ENCODE measurements around the gene UVSSA.
A peak's percentile ranks its signal among the peaks of the same experiment; 100 is the strongest.

UVSSA gene, protein sequence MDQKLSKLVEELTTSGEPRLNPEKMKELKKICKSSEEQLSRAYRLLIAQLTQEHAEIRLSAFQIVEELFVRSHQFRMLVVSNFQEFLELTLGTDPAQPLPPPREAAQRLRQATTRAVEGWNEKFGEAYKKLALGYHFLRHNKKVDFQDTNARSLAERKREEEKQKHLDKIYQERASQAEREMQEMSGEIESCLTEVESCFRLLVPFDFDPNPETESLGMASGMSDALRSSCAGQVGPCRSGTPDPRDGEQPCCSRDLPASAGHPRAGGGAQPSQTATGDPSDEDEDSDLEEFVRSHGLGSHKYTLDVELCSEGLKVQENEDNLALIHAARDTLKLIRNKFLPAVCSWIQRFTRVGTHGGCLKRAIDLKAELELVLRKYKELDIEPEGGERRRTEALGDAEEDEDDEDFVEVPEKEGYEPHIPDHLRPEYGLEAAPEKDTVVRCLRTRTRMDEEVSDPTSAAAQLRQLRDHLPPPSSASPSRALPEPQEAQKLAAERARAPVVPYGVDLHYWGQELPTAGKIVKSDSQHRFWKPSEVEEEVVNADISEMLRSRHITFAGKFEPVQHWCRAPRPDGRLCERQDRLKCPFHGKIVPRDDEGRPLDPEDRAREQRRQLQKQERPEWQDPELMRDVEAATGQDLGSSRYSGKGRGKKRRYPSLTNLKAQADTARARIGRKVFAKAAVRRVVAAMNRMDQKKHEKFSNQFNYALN

DNA sequence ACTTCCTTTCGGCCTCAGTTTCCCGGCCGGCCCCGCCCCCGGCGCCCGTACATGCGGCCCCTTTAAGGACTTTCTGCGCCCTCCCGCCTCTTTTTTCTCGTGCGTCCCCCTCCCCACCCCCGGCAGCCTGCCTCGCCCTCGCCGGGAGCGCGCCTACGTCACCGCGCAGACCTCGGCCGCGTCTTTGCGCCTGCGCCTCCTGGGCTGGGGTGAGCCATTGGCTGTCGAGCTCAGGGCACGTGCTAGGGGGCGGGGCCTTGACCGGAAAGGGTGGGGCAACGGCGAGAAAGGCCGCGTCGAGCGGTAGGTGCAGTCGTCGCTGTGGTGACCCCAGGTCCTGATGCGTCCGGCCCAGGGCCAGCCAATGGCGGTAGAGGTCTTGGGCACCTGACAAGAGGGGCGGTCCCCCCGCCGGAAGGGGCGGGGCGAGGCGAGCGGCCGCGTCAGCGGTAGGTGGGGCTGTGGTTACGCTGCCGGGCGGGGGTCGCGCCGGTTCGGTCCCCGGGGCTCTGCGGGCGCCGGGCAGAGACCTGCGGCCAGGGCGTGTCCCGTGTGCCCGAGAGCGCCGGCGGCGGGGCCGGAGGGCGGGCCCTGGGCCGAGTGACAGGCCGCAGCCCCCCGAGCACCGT, at the start of gene UVSSA:
Gene UVSSA (plus strand): TSS at position 428 of the 629 bp plus-strand sequence. CDS start 884 bp downstream, outside the sequence.
- peak within 1 kb of the TSS; percentile 90 for H3K4me3 Mint-ChIP-seq
- no peaks in the 10 kb centered on the region for H3K36me3 Mint-ChIP-seq (ENCODE audit: low read depth)
- H3K27ac Mint-ChIP-seq: peak within 1 kb of the TSS; percentile 86
- H3K27me3 Mint-ChIP-seq: no peaks in the 10 kb centered on the region
- peak; percentile 97 for ATAC-seq
- H3K9me3 Mint-ChIP-seq: no peaks in the 10 kb centered on the region
- peak; percentile 100 for DNase-seq
- H3K4me1 Mint-ChIP-seq: peaks cover 42% of the 10 kb centered on the region

DNA sequence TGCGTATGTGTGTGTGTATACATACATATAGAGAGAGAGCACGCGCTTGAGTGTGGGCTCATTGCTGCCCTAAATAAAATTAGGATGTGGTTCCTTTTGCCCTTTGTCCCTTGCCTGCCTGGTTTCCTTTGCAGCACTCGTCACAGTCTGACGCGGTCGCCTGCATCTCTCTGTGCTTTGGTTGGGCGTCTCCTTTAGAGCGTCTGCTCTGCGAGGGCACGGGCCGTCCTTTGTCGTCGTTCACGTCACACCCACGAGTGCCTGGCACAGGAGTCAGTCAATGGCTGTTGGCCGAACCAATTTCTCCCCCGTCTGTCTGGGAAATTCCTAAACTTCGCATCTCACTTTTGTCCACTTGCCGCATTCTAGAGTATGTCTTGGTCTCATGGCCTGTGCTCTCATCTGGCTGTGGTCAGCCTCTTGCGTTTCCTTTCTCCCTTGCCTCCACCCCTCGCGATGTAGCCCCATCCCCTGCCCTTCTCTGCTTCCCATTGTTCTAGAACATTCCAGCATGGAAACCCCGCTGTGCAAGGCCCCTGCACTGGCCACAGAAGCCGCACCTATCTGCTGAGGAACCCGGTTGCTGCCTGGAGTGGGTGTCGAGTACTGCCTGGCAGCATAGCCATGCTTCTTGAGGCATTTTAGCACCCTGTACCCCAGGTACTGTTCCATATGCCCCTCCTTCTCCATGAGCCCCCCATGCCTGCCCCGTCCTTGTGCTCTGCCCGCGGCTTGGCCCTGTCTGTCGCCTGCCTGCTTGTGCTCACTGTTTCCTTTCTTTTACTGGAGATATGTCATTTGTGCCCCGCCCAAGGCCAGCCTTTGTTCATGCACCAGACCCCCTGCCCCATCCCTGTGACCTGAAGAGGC, 49.3 kb upstream of the UVSSA start:
- ATAC-seq (no peak), DNase-seq (no peak)
- Mint-ChIP-seq H3K4me1 (peaks cover 37% of the 10 kb centered on the region), H3K27me3 (no peaks in the 10 kb centered on the region), H3K9me3 (no peaks in the 10 kb centered on the region), H3K4me3 (no peak overlapping the region), H3K27ac (no peak overlapping the region), H3K36me3 (ENCODE audit: low read depth) (peaks cover 26% of the 10 kb centered on the region)

DNA sequence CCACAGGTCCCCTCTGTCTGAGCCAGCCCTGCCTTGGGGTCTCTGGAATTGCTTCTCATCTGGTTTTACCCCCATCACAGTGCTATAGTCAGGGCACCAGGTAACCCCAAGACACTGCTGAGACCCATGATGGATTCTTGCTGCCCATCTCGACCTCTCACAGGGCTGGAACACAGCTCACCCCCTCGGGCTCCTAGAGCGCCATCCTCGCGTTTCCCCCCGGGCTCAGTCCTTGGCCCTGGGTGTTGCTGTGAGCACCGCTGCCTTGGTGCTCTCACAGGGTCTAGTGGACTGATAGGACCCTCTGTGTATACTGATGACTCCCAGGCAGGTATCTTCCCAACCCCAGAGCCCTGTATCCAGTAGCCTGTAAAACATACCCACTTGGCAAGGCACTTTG, 48.5 kb upstream of the UVSSA start:
- Mint-ChIP-seq H3K9me3 (no peaks in the 10 kb centered on the region), H3K36me3 (ENCODE audit: low read depth) (peaks cover 26% of the 10 kb centered on the region), H3K4me1 (peaks cover 35% of the 10 kb centered on the region), H3K27ac (no peak overlapping the region), H3K4me3 (no peak overlapping the region), H3K27me3 (no peaks in the 10 kb centered on the region)
- DNase-seq (no peak), ATAC-seq (no peak)

DNA sequence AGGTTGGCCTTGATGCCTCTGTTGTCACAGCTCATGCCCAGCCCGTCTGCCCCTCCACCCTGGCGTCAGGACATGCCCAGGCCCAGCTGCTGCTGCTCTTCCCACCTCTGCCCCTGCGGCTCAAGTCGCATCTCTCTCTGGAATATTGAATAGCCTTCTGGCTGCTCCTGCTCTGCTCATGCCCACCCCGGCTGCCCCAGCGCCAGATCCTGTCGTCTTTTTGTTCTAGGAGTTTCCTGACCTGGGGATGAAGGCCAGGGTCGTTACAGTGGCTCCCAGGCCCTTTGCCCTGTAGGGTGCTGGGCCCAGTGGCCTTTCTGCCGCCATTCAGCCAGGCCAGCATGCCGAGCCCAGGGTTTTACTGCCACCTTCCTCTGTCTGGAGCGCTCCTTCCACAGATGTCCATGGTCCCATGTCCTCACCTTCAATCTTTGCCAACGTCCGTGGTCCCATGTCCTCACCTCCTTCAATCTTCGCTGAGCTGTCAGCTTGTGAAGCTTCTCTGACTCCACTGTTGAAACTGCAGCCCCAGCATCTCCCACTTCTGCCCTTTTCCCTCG, 47.6 kb upstream of the UVSSA start:
- DNase-seq (no peak), ATAC-seq (no peak)
- Mint-ChIP-seq H3K9me3 (no peaks in the 10 kb centered on the region), H3K27ac (no peak overlapping the region), H3K4me1 (peaks cover 29% of the 10 kb centered on the region), H3K4me3 (no peak overlapping the region), H3K36me3 (ENCODE audit: low read depth) (peaks cover 26% of the 10 kb centered on the region), H3K27me3 (no peaks in the 10 kb centered on the region)

DNA sequence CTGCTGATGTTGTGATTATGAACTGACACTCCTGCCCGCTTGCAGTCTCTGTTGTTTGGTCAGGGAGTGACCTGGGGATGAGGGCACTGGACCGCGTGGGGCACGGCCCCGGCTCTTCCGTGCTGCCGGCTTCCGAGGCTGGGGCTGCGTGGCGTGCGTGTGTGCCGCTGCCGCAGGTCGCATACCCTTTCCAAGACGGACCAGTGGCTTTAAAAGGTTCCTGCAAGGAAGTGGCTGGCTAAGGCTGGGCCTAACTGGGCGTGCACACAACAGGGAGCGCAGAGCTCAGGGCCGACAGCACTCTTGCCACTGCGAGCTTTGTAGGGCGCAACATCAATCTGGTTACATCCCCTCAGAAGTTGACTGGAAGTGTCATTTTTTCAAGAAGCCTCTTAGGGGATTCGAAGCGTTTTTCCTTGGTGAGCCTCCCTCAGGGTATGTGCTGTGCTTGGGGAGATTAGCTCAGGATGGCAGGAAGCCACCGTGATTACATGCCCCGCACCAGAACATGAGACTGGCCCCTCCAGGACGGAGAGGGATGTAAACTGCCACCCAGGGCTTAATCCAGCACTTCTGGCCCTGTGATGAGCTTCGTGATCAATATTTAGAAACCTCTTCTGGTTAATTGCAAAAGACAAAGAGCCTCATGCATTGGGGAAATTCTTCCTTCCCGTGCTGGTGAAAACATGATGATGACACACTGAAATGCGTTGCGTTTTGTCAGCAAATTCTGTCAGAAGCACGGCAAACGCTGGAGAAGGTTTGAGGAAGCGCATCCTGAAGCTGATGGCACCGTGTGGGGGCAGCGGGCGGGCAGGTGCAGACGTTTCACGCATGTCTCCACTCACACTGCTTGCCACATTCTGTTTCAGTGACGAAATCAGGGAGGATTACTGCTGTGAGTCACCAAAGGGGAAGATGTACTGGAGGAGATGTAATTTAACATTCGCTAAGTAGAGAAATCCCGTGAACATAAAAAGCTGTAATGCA, 46.2 kb upstream of the UVSSA start:
- Mint-ChIP-seq H3K9me3 (no peaks in the 10 kb centered on the region), H3K4me1 (peaks cover 30% of the 10 kb centered on the region), H3K4me3 (no peak overlapping the region), H3K36me3 (ENCODE audit: low read depth) (peaks cover 30% of the 10 kb centered on the region), H3K27ac (peak overlapping the region; percentile 62), H3K27me3 (no peaks in the 10 kb centered on the region)
- ATAC-seq: no peak
- DNase-seq: no peak

DNA sequence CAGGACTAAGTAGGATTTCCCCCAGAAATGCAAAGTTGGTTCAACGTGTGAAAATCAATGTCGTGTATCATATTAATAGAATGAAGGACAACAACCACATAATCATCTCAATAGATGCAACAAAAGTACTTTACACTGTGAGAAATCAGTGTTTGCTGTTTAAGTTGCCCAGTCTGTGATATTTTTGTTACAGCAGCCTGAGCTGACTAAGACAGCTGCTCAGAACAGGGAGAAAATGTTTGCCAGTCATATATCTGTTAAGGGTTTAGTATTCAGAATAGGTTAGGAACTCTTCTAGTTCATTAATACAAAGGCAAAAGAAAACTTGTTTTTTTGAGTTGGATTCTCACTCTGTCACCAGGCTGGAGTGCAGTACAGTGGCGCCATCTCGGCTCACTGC, 44.8 kb upstream of the UVSSA start:
- peaks cover 28% of the 10 kb centered on the region for H3K36me3 Mint-ChIP-seq (ENCODE audit: low read depth)
- H3K27ac Mint-ChIP-seq: no peak overlapping the region
- H3K27me3 Mint-ChIP-seq: no peaks in the 10 kb centered on the region
- no peaks in the 10 kb centered on the region for H3K9me3 Mint-ChIP-seq
- no peak for ATAC-seq
- H3K4me3 Mint-ChIP-seq: no peak overlapping the region
- DNase-seq: no peak
- H3K4me1 Mint-ChIP-seq: peaks cover 37% of the 10 kb centered on the region

DNA sequence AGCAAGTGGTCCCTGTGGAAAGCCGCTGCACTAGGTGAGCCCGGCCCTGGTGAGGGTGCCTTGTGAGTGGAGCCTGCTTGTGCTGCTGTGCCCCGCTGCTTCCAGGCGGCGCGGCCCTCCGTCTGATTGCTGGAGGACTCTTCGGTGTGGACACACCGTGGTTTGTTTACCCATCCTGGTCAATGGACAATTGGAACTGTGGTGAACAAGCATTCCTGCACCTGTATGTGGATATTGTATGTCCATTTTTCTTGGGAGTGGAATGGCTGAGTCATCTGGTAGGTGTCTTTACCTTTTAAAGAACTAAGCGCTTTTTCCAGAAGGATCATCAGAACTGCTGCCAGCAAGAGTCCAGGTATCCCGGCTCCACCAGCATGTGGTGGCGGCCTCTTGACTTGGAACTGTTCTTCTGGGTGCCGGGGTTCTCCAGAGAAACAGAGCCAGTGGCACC, 41.7 kb upstream of the UVSSA start:
- Mint-ChIP-seq H3K27ac (no peak overlapping the region), H3K4me1 (peaks cover 52% of the 10 kb centered on the region), H3K36me3 (ENCODE audit: low read depth) (peaks cover 13% of the 10 kb centered on the region), H3K9me3 (no peaks in the 10 kb centered on the region), H3K27me3 (no peaks in the 10 kb centered on the region), H3K4me3 (peak overlapping the region; percentile 26)
- ATAC-seq (no peak), DNase-seq (no peak)

DNA sequence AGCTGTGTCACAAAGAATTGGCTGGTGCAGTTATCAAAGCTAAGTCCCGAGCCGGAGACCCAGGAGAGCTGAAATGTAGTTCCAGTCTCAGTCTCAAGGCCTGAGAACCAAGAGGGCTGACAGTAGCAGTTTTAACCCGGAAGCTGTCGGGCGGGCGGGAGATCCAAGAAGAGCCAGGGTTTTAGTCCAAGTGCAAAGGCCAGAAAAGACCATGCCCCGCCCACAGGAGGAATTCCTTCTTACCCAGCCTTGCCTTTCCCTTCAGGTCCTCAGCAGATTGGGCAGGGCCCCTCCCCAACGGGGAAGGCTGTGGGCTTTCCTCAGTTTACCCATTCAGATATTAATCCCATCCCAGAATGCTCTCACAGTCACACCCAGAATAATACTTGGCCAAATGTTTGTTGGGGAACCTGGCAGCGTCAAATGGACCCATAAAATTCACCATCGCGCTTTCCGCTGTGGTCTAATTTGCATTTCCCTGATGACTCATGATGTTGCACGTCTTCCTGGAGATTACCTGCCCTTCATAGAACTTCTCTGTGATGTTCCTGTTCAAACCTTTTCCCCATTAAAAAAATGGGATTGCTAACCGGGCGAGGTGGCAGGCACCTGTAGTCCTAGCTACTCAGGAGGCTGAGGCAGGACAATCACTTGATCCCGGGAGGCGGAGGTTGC, 41.1 kb upstream of the UVSSA start:
- H3K4me1 Mint-ChIP-seq: peaks cover 49% of the 10 kb centered on the region
- ATAC-seq (peak; percentile 55), DNase-seq (peak; percentile 54)
- peaks cover 12% of the 10 kb centered on the region for H3K36me3 Mint-ChIP-seq (ENCODE audit: low read depth)
- peak overlapping the region; percentile 26 for H3K4me3 Mint-ChIP-seq
- H3K9me3 Mint-ChIP-seq: no peaks in the 10 kb centered on the region
- no peaks in the 10 kb centered on the region for H3K27me3 Mint-ChIP-seq
- H3K27ac Mint-ChIP-seq: peak overlapping the region; percentile 71

DNA sequence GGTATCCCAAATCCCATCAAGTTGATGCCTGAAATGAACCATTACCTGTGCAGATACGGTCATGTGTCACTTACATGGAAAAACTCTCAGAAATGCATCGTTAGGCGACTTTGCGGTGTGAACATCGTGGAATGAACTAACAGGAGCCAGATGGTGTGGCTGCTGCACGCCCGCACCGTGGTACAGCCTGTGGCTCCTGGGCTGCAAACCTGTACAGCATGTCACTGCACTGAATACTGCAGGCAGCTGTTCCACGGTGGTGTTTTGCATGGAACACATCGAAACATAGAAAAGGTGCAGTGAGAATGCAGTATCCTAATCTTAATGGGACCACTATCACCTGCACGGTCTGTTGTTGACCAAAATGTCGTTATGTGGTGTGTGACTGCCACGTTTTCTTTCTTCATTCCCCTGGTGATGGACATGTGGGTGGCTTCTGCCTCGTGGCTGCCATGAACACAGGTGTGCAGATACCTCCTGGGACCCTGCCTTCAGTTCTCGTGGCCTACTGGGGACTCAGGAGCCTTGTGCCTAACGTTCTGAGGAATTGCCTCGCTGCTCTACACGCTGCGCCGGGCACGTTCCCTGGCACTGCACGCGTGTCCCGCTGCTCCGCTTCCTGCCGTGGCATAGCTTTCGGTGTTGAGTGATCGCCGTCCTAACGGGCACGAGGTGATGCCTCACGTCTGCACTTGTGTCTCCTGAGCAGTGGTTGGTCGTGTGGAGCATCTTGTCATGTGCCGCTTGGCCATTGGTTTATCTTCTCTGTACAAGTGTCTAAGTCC, 38.9 kb upstream of the UVSSA start:
- H3K4me1 Mint-ChIP-seq: peaks cover 51% of the 10 kb centered on the region
- peak overlapping the region; percentile 57 for H3K4me3 Mint-ChIP-seq
- no peak overlapping the region for H3K27ac Mint-ChIP-seq
- H3K9me3 Mint-ChIP-seq: no peaks in the 10 kb centered on the region
- ATAC-seq (no peak), DNase-seq (no peak)
- H3K36me3 Mint-ChIP-seq (ENCODE audit: low read depth): peaks cover 15% of the 10 kb centered on the region
- H3K27me3 Mint-ChIP-seq: no peaks in the 10 kb centered on the region

DNA sequence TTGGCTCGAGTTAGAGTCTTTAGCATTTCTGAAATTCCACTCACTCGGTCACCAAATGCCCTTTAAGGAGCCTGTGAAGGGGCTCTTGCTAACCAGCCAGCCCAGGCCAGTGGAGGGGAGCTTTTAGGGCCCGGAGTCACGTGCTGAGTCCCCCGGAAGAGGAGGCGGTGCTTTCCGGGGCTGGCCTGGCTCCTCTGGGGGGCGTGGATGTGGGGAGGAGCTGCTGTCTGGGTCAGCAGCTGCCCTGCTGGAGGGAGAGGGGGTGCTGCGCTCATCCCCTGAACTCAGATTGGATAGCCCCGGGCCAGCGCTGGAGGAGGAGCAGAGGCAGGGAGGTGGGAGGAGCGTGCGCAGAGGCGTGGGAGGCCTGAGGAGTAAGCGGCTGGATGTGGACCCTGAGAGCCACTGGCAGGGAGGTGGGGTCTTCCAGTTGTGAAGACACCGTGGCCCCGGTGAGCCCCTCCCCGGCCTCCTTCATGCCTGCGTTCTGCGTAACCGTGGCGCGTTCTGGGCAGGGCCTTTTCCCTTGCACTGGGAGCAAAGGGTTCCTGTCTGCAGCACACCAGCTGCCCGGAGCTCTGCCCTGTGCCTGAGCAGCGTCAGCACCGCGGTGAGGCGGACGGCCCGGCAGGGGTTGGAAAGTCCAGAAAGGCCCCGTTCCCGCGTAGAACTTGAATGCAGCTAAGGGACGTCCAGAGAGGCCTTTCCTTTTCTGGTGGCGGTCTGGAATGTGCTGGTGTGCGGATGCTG, 37.6 kb upstream of the UVSSA start:
- peaks cover 53% of the 10 kb centered on the region for H3K4me1 Mint-ChIP-seq
- peak overlapping the region; percentile 57 for H3K4me3 Mint-ChIP-seq
- H3K27ac Mint-ChIP-seq: peak overlapping the region; percentile 37
- ATAC-seq (peak; percentile 83), DNase-seq (peak; percentile 69)
- peaks cover 25% of the 10 kb centered on the region for H3K36me3 Mint-ChIP-seq (ENCODE audit: low read depth)
- no peaks in the 10 kb centered on the region for H3K9me3 Mint-ChIP-seq
- H3K27me3 Mint-ChIP-seq: no peaks in the 10 kb centered on the region

DNA sequence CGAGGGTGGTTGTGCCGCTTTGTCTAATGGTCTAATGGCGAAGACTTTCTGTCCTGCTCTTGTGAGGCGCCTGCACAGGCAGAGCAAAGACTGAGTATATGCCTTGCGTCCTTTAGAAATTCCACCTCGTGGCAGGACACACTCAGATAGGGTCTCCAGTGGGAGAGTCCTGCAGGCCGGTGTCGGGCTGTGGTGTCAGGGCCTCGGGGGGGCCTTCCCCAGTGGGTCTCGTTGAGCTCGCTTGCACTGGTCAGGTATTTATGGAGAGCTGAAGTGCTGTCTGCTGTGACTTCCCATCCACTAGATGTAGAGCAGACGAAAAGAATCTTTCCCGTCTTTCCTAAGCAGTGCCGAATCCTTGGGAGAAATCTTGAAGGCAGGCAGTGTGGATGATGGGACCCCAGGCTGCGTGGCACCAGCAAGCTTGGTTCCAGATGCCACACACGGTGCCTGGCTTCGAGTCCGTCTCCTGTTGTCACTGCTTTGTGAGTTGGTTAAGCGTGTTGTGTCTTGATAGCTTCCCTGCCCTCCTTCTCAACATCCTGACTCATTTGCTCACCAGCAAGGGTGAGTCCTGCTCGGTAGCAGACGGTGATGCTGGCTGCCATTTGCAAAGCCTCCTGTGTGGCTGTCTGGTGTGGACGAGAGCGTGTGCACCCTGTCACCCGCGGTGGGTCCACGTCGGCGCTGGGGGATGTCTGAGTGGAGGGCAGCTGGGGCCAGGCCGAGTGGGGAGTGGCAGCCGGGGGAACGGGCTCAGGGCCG, 36.8 kb upstream of the UVSSA start:
- H3K4me1 Mint-ChIP-seq: peaks cover 50% of the 10 kb centered on the region
- H3K4me3 Mint-ChIP-seq: peak overlapping the region; percentile 17
- H3K9me3 Mint-ChIP-seq: no peaks in the 10 kb centered on the region
- no peak for DNase-seq
- ATAC-seq: no peak
- H3K36me3 Mint-ChIP-seq (ENCODE audit: low read depth): peaks cover 25% of the 10 kb centered on the region
- H3K27ac Mint-ChIP-seq: peak overlapping the region; percentile 49
- H3K27me3 Mint-ChIP-seq: no peaks in the 10 kb centered on the region

Measured in activated naive CD8-positive, alpha-beta T cell treated with anti-CD3 and anti-CD28 coated beads, Interleukin-2, amount 50 U/mL, for 24 hours (primary cell).